Measurements from ENCODE around the gene ZNF628. TPM values are rescaled to one million over a fixed set of nuclear protein-coding genes. Genes with fewer than 3 reads are reported as not detected.

ZNF628 gene
- total RNA-seq, 1 donor from 2014 or later, result 13.2 TPM

DNA sequence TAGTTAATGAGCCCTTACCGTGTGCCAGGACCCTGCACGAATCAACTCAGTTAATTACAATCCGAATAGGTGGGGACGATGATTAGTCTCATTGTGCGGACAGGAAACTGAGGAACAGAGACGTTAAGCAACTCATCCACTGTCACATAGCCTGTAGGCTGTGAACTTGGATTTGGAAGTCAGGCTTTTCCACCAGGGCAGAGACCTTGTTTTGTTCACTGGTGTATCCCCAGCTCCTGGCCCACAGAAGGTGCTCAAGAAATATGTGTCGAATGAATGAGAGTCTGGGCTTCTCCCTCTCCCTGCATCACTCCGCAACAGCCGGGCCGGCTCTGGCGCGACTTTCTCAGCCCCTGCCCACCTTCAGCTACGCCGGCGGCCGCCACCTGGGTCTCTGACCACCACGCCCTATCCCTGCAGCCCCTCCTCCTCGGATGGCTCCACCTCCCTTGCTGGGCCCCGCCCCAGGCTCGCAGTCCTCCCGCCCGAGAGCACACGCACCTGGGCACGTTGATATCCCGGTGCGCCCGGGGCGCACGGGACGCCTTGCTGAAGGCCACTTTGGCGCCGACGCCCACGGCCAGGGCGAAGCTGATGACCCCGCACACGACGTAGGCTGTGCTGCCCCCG lies 34.6 kb upstream of the ZNF628 start:
- Histone ChIP-seq H3K4me1 (no peaks in the 10 kb centered on the region), H3K9me3 (no peaks in the 10 kb centered on the region), H3K36me3 (no peaks in the 10 kb centered on the region), H3K27ac (no peak overlapping the region), H3K27me3 (peaks cover 19% of the 10 kb centered on the region), H3K4me3 (no peak overlapping the region)
- intact Hi-C loops (cut with DNase I), result no loop called here
- no peak for TF ChIP-seq CTCF (IDR thresholded peaks at IDR 0.05)
- no peak for DNase-seq (ENCODE audit: low spot score in 2 of 2)

DNA sequence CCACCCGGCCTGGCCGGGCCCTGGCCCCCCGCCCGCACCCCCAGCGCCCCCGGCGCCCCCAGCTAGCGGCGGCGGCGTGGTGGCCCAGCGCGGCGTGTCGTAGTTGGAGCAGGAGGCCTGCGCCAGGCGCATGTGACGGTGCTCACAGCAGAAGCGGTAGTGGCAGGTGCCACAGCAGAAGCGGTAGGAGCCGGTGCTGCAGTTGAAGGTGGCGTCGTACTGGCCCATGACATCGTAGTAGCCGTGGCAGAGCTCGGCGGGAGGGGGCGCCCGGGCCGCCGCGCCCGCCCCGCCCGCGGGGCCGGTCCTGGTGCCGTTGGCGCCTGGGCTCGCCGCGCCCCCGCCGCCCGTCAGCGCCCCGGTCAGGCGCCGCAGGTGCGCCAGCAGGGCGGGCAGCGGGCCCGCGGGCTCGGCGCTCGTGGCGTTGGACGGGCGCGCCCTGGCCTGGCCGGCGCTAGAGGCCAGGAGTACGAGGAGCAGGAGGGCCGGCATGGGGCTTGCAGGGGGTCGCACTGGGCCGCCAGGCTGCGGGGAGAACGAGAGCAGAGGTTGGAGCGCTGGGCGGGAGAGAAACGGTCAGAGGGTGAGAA lies 34.0 kb upstream of the ZNF628 start:
- Histone ChIP-seq H3K27ac (no peak overlapping the region), H3K36me3 (no peaks in the 10 kb centered on the region), H3K9me3 (no peaks in the 10 kb centered on the region), H3K4me3 (no peak overlapping the region), H3K27me3 (peaks cover 19% of the 10 kb centered on the region), H3K4me1 (no peaks in the 10 kb centered on the region)
- no peak for TF ChIP-seq CTCF (IDR thresholded peaks at IDR 0.05)
- intact Hi-C loops (cut with DNase I), result no loop called here
- no peak for DNase-seq (ENCODE audit: low spot score in 2 of 2)

DNA sequence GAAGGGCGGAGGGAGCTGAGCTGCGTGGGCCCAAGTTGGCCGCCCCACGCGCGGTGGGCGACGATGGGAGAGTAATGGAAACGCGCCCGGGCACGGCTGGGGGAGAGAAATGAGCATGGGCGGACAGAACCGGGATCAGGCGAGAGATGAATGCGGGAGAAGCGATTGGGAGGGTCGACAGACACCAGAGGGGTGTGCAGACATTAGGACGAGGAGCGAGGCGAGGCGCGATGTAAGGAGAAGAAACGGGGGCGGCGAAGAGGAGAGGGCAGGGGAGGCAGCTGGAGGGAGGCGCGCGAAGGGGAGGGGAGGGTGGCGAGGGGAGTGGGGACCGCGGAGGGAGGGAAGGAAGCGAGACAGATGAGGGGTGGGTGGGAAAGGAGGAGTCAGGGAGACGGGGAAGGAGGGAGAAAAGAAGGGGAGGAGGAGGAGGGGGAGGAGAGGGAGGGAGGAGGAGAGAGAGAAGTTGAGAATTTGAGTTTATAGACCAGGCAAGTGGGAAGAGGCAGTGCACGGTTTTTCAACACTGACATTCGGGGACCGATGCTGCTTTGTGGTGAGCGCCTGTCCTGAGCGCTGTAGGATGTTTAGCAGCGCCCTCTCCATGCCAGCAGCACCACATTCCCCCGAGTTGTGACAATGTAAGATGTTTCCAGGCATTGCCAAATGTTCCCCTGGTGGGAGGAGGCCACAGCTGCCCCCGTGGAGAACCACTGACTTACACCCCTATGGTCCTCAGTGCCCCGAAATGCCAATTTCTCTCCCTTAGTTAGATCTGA lies 33.2 kb upstream of the ZNF628 start, which contains the start of gene SHISA7:
SHISA7 (minus strand) TSS at position 256 of the 779 bp plus-strand sequence. CDS start 437 bp downstream, outside the sequence.
- intact Hi-C loops (cut with DNase I), result no loop called here
- DNase-seq (ENCODE audit: low spot score in 2 of 2), result no peak

DNA sequence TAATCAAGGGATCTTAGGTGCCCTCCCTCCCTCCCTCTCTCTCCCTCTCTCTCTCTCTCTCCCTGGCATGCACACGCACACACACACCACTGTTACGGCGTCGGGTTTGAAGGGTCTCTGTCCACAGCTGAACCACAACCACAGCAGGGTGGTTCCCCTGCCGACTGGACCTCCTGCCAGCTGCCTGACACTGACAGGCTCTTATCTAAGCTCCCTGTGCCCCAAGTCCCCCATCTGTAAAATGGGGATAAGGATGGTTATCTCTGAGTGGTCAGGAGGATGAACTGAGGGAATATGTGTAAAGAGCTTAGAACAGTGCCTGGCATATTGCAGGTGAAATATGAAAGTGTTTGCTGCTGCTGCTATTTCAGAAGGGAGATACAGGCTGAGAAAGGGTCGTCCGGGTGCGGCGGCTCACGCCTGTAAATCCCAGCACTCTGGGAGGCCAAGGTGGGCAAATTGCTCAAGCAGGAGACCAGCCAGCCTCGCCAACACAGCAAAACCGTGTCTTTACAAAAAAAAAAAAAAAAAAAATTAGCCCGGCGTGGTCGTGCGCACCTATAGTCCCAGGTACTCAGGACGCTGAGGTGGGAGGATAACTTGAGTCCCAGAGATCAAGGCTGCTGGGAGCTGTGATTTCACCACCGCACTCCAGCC lies 32.5 kb upstream of the ZNF628 start:
- intact Hi-C loops (cut with DNase I), result no loop called here
- Histone ChIP-seq H3K27ac (no peak overlapping the region), H3K4me3 (no peak overlapping the region), H3K27me3 (peaks cover 15% of the 10 kb centered on the region), H3K9me3 (no peaks in the 10 kb centered on the region), H3K4me1 (no peaks in the 10 kb centered on the region), H3K36me3 (no peaks in the 10 kb centered on the region)
- no peak for DNase-seq (ENCODE audit: low spot score in 2 of 2)
- no peak for TF ChIP-seq CTCF (IDR thresholded peaks at IDR 0.05)

More for the DNA sequence above, 33.2 kb upstream of the ZNF628 start, which contains the start of gene SHISA7:
- Histone ChIP-seq H3K36me3 (no peaks in the 10 kb centered on the region), H3K27ac (no peak within 1 kb of the TSS), H3K27me3 (peaks cover 15% of the 10 kb centered on the region), H3K4me1 (no peaks in the 10 kb centered on the region), H3K4me3 (no peak within 1 kb of the TSS), H3K9me3 (no peaks in the 10 kb centered on the region)
- TF ChIP-seq CTCF (IDR thresholded peaks at IDR 0.05), result no peak

GRCh38 chr19:55444646-55445045 lies 31.8 kb upstream of the ZNF628 start:
- H3K9me3 ChIP-seq, result no peaks in the 10 kb centered on the region
- DNase-seq (ENCODE audit: low spot score in 2 of 2), result no peak
- TF ChIP-seq CTCF (IDR thresholded peaks at IDR 0.05), result no peak
- H3K27ac ChIP-seq, result no peak overlapping the region
- no peaks in the 10 kb centered on the region for H3K4me1 ChIP-seq
- peaks cover 15% of the 10 kb centered on the region for H3K27me3 ChIP-seq
- H3K4me3 ChIP-seq, result no peak overlapping the region
- intact Hi-C loops (cut with DNase I), result no loop called here
- no peaks in the 10 kb centered on the region for H3K36me3 ChIP-seq

All from ascending aorta (tissue), 2 donors.